Measurements from ENCODE around the gene CD59. TPM values are rescaled to one million over a fixed set of nuclear protein-coding genes. Genes with fewer than 3 reads are reported as not detected.

The CD59 gene
- total RNA-seq, 1 experiment from 2014 or later, result 597 TPM

DNA sequence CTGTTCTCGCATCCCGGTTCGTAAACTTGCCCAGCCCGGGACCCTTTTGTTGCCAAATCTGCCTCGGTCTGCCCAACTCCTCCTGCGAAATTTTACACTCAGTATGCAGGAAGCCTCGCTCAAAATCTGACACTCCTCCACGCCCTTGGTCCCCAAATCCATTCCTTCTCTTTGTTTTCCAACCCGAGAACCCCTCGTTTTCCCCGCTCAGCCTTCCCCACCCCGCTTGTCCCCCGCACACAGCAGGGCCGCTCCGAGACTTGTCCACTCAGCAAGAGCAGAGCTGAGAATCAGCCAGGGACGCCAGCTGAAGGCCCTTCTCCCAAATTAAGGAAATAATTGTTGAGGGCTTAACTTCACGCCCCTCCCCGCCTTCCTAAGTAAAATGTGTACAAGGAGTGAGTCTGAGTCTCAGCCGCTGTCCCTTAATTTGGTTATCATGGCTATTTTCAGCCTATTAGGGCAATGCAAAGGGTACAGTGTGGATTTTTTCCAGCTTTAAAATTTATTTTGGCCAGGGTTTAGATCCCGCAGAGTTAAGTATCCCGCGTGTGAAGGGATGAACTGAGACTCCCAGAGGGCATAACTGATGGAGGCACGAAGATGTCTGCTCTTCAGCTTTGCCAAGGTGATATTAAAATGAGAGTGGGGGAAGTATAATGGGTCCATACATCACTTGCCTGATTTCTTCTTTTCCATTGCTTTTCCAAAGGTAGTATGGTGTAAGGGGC is 38.7 kb upstream of the CD59 start:
- Mint-ChIP-seq H3K27me3 (ENCODE audit: insufficient read depth, unreplicated experiment) (peaks cover 5% of the 10 kb centered on the region), H3K4me3 (ENCODE audit: unreplicated experiment) (peak overlapping the region; percentile 88), H3K4me1 (ENCODE audit: insufficient read depth, unreplicated experiment) (peaks cover 20% of the 10 kb centered on the region), H3K9me3 (ENCODE audit: unreplicated experiment) (no peaks in the 10 kb centered on the region), H3K36me3 (ENCODE audit: insufficient read depth, unreplicated experiment) (peaks cover 4% of the 10 kb centered on the region), H3K27ac (ENCODE audit: low read depth, unreplicated experiment) (peak overlapping the region; percentile 93)
- intact Hi-C loops (cut with micrococcal nuclease), result no loop called here
- TF ChIP-seq CTCF (IDR thresholded peaks at IDR 0.05; ENCODE audit: unreplicated experiment), result no peak
- no TSS peak for BruUV-seq (replicated peaks)
- POLR2A ChIA-PET, result interaction anchor here (0.6 to 2.9 kb wide), 14 partner anchors 12 to 1360 kb away, joined by 3 to 11 read pairs (median 4); partner anchors contain the start of gene CD59
- DNase-seq (ENCODE audit: unreplicated experiment), result no peak
- CTCF ChIA-PET, result interaction anchor here (0.5 to 2.7 kb wide), 3 partner anchors 11 to 1471 kb away, joined by 3 to 17 read pairs (median 5); no protein-coding TSS in a partner anchor

DNA sequence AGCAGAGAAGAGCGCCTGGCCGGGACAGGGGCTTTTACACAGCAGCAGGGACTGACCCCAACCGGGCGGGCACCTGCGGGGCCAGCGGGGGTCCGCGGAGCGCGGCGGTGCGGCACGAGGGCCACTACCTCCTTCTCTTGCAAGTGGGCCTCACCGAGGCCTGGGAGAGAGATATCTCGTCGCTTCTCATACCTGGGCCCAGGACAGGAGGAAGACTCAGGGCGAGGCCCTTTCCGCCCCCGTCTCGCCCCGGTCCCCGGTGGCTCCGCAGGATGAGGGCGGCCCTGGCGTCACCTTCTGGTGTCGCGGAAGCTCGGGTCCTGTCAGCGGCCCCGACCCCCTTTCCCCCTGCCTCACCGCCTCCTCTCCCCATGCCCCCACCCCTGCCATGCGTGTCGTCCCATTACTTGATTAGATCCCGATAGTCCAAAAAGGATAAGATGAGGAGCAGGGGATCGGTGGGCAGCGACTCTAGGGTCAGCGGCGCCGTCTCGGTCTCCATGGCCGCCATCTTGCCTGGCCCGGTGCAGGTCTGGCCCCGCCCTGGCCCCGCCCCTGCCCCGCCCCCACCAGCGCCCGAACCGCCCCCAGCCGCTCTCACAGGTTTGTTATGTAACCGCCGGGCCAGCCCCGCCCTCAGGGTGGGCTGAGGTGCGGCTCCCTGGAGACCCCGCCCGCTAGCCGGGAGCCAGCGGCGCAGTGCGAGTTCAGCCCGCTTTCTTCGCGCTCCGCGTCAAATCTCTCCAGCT is 37.9 kb upstream of the CD59 start, which contains the start of gene FBXO3:
FBXO3 (minus strand) TSS at position 534 of the 749 bp plus-strand sequence; CDS start at position 511, 23 bp downstream.
- intact Hi-C loops (cut with micrococcal nuclease), result no loop called here
- ChIA-PET POLR2A (interaction anchor here (0.8 to 2.9 kb wide), 13 partner anchors 13 to 179 kb away, joined by 3 to 11 read pairs (median 4); partner anchors contain the start of gene CD59), CTCF (interaction anchor here (1.0 to 2.7 kb wide), 2 partner anchors 11 to 33 kb away, joined by 5 to 17 read pairs; no protein-coding TSS in a partner anchor)
- H3K4me3 Mint-ChIP-seq (ENCODE audit: unreplicated experiment), result peak within 1 kb of the TSS; percentile 88
- BruUV-seq (replicated peaks), result TSS peak; percentile 30
- no peaks in the 10 kb centered on the region for H3K9me3 Mint-ChIP-seq (ENCODE audit: unreplicated experiment)
- H3K4me1 Mint-ChIP-seq (ENCODE audit: insufficient read depth, unreplicated experiment), result peaks cover 25% of the 10 kb centered on the region
- H3K36me3 Mint-ChIP-seq (ENCODE audit: insufficient read depth, unreplicated experiment), result peaks cover 11% of the 10 kb centered on the region
- DNase-seq (ENCODE audit: unreplicated experiment), result peak; percentile 85
- TF ChIP-seq CTCF (IDR thresholded peaks at IDR 0.05; ENCODE audit: unreplicated experiment), result no peak
- no peaks in the 10 kb centered on the region for H3K27me3 Mint-ChIP-seq (ENCODE audit: insufficient read depth, unreplicated experiment)
- H3K27ac Mint-ChIP-seq (ENCODE audit: low read depth, unreplicated experiment), result peak within 1 kb of the TSS; percentile 93

DNA sequence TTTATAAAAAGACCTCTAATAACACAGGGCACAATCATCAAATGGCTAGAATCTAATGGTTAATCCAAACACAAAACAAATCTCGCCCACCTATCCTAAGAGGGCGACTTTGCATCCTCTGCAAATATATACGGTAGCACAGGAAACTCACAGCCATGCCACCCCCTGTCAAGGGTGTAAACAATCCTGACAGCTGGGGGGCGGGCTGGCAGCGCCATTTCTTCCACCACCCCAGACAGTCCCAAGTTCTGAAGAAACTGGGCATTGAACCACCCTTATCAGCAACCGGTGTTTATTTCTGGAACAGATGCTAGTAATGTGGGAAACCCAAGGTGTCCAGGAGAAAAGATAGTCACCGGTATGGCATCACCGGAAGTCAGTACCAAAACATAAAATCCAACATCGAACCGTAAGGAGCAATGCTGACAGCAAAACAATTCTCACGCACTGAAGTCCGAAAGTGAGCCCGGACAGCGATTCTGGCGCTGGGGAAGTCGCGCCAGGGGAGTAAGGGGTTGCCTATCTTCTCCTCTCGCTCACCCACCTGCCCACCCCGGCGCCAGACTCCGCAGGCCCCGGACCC is 37.3 kb upstream of the CD59 start:
- Mint-ChIP-seq H3K36me3 (ENCODE audit: insufficient read depth, unreplicated experiment) (peaks cover 13% of the 10 kb centered on the region), H3K27ac (ENCODE audit: low read depth, unreplicated experiment) (peak overlapping the region; percentile 93), H3K4me1 (ENCODE audit: insufficient read depth, unreplicated experiment) (peaks cover 25% of the 10 kb centered on the region), H3K4me3 (ENCODE audit: unreplicated experiment) (peak overlapping the region; percentile 88), H3K9me3 (ENCODE audit: unreplicated experiment) (no peaks in the 10 kb centered on the region), H3K27me3 (ENCODE audit: insufficient read depth, unreplicated experiment) (no peaks in the 10 kb centered on the region)
- CTCF ChIA-PET, result interaction anchor here (0.7 to 1.6 kb wide), 6 partner anchors 15 to 881 kb away, joined by 3 to 4 read pairs (median 3); no protein-coding TSS in a partner anchor
- peak; percentile 8 for DNase-seq (ENCODE audit: unreplicated experiment)
- intact Hi-C loops (cut with micrococcal nuclease), result no loop called here
- BruUV-seq (replicated peaks), result no TSS peak
- POLR2A ChIA-PET, result interaction anchor here (1.1 to 3.2 kb wide), 11 partner anchors 19 to 278 kb away, joined by 3 to 27 read pairs (median 4); partner anchors contain the start of genes CAPRIN1 and CD59
- no peak for TF ChIP-seq CTCF (IDR thresholded peaks at IDR 0.05; ENCODE audit: unreplicated experiment)

Data from MCF 10A (cell line).